HG02678 (cell line): ENCODE data around the gene RUNDC1.
A peak's percentile ranks its signal among the peaks of the same experiment; 100 is the strongest.

Experiments used
- ATAC-seq: cut with Tn5 transposase; IDR thresholded peaks from one replicate; pipeline ENCODE4 v1.9.1; 2021; ENCODE audit warnings: mild to moderate bottlenecking, moderate library complexity; ENCODE audit not compliant: unreplicated experiment

The RUNDC1 gene

DNA sequence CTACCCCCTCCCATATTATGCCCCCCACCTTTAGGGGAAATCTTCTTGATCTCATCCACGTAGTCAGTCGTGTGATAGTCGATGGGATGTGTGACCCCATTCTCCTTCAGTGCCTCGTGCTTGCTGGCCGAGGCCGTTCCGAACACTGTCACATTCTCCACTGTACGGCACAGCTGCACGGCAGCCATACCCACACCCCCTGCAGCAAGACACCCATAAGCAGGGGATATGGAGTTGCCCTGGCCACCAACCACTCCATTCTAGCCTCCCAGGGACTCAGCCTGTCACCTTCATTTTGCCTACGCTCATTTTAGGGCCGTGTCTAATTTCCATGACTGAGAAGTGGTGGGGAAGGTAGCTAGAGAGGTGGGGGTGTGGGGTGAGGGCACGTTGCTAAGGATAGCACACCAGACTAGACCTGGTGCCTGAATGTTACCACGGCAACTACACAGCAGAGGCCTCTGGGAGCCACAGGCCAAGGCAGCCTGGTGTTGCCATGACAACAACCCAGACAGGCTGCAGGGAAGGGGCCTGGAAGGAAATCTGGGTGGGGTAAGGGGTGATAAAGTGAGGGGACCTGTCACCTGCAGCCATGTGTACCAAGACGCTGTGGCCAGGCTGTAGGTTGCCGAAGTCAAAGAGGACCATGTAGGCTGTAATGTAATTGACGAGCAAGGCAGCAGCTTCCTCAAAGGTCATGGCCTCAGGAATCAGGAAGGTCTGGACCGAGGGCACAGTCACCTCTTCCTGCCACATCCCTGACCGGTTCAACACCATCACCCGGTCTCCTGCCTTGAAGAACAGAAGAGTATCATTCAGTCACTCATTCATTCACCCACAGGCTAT lies 37.9 kb downstream of the RUNDC1 start:
- no peak for ATAC-seq

DNA sequence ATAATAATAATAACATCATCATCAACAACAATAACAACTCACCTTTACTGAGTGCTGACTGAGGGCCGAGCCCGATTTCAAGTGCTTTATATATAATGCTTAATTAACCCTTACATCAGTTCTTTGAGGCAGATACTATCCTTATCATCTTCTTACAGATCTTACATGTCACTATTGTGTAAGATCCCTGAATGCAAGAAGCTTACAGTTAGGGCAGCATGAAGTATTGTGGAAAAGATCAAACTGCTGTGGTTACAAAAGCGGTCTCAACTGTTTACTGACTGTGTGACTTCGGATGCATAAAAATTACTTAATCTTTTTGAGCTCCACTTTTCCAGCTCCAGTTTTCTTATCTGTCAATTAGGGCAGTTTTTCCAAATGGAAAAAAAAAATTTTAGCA lies 38.6 kb downstream of the RUNDC1 start:
- ATAC-seq = no peak

DNA sequence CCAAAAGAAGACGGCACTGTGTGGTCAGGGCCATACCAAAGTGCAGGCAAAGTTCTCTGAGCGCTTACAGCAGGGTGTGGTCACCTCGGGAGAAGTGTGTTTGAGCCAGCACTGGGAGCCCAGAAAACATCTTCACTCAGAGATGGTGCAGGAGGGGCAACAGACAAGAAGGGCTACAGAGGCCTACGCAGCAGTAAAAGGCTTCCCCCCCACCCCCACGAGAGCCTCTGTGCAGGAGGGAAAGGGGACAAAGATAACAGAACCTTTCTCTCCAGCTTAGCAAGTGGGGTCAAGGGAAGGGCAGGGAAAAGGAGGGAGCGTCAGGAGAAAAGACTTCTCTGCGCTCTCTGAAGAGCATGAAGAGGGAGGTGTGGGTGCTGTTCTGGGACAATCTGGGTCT lies 39.1 kb downstream of the RUNDC1 start:
- no peak for ATAC-seq

- ATAC-seq = no peak
Measured at GRCh38 chr17:43020030-43020621, 39.8 kb downstream of the RUNDC1 start.

DNA sequence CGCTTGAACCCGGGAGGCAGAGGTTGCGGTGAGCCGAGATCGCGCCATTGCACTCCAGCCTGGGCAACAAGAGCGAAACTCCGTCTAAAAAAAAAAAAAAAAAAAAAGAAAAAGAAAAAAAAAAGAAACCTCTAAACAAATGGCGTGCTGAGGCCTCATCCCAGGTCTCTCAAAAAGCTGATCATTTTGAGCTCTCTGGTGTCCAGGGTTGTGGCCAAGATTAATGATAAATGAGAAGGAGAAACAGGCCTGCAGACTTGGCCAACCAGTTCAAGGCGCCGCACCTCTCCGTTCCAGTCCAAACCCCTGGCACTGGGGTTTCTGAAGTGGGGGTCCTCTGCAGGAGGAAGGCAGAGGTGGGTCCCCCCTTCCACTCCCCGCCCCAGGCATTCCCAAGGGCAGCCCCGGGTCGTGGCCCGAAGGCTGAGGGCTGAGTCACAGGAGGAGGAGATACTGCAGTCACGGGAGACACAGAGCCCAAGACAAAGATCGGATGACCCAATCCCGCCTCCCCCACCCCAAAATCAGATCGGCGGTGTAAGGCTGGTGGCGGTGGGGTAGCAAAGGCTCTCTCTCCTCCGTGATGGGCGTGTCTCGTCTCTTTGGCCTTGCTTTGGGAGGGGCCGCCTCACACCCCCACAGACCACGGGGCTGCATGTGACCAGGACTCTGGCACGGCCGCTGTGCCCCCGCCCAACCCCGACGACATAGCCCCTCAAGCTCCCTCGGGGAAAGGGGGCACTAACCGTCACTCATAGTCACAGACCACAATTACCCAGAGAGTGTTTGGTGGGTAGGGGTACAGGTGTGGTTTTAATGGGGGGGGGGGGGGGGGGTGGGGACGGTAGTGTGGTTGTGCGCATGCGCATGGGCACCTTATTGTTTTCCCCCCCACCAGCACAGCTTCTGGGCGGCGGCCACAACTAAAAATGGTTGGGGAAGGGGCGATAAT lies 40.7 kb downstream of the RUNDC1 start:
- ATAC-seq = no peak

- ATAC-seq = peak; percentile 49
Measured at GRCh38 chr17:43021741-43022512, 41.6 kb downstream of the RUNDC1 start, which contains the start of gene VAT1. Gene VAT1, minus strand, starts transcription at chr17:43022385. Its CDS starts 63 bp downstream, at chr17:43022322.

GRCh38 chr17:43024407-43025289 lies 44.3 kb downstream of the RUNDC1 start, which contains the start of gene RND2:
Gene RND2, plus strand, starts transcription at chr17:43025231. Its CDS starts 117 bp downstream, at chr17:43025348.
- no peak for ATAC-seq

GRCh38 chr17:43025290-43025657 lies 44.9 kb downstream of the RUNDC1 start:
- no peak for ATAC-seq

DNA sequence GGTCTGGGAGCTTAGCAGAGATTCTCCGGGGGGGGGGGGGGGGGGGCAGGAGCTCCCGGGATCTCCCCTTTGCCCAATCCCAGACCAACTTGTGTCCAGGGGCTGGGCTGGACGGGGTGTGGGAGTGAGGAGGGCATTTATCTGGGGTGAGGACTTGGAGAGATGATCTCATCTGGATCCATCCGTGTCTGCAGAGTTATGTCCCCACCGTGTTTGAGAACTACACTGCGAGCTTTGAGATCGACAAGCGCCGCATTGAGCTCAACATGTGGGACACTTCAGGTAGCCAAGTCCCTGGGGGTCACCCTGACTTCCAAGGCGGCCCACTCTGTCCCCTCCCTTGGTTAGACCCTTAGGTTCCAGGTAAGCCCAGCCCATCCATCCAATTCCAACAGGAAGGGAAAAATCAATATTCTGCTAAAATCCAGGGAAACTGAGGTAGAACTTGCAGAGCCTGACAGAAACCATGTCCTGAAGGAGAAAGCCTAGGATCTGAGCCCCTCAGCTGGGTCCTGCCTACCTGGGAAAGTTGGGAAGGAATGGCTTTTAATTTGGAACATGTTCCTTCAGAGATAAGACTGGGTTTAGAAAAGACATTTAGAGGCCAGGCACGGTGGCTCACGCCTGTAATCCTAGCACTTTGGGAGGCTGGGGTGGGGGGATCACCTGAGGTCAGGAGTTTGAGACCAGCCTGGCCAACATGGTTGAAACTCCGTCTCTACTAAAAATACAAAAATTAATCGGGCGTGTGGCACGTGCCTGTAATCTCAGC lies 45.6 kb downstream of the RUNDC1 start:
- no peak for ATAC-seq

DNA sequence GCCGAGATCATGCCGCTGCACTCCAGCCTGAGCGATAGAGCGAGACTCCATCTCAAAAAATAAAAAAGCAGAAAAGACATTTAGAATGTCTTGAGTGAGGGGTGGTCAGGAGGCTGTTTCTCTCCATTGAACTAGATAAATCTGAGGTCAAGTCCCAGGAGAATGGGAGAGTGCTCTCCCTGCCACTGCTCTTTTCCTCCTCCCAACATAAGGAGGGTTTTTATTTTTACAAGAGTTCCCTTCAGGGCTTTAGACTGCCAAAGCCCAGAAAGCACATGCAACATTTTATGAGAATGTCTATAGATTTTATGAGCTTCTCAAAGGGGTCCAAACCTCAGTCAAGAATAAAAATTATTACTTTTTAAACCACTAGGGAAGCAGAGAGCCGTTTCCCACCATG lies 46.2 kb downstream of the RUNDC1 start:
- no peak for ATAC-seq

- no peak for ATAC-seq
Measured at GRCh38 chr17:43027091-43028032, 47.0 kb downstream of the RUNDC1 start.

DNA sequence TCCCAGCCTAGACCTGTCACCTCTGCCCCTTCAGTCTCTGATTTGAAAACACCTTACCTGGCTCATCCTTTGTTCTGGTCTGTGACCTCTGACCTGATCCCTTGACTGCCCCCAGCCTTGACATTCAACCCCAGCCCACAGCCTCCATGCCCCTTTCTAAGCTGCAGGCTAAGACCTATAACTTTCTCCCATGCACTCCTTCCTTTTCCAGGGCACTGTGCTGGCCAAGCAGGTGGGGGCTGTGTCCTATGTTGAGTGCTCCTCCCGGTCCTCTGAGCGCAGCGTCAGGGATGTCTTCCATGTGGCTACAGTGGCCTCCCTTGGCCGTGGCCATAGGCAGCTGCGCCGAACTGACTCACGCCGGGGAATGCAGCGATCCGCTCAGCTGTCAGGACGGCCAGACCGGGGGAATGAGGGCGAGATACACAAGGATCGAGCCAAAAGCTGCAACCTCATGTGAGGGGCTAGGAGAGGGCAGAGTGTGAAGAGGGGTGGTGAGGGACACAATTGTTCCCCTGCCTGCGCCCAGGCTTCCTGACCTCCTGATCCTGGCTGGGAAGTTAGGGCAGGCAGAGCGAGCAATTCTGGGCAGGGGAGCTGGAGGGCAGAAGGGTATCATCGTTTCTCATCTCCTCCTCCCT lies 48.0 kb downstream of the RUNDC1 start:
- ATAC-seq = no peak

- no peak for ATAC-seq
Measured at GRCh38 chr17:43030137-43030767, 49.9 kb downstream of the RUNDC1 start.

DNA sequence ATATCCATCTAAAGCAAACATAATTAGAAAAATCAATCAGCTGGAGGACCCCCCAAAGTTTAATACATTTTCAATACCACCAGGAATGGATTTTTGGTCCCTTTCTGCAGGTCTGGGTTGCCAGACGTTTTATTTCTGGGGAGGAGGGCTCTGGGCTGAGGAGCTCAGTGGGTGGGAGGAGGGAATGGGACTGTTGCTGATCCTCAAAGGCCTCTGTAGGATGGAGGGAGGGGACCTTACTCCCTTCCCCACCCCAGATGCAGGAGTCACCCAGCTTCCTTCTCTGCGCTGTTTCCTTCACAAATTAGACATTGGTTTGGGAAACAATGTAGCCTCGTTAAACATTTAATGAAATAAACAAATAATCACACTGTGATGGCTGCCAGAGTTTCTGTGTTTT lies 51.3 kb downstream of the RUNDC1 start:
- no peak for ATAC-seq

DNA sequence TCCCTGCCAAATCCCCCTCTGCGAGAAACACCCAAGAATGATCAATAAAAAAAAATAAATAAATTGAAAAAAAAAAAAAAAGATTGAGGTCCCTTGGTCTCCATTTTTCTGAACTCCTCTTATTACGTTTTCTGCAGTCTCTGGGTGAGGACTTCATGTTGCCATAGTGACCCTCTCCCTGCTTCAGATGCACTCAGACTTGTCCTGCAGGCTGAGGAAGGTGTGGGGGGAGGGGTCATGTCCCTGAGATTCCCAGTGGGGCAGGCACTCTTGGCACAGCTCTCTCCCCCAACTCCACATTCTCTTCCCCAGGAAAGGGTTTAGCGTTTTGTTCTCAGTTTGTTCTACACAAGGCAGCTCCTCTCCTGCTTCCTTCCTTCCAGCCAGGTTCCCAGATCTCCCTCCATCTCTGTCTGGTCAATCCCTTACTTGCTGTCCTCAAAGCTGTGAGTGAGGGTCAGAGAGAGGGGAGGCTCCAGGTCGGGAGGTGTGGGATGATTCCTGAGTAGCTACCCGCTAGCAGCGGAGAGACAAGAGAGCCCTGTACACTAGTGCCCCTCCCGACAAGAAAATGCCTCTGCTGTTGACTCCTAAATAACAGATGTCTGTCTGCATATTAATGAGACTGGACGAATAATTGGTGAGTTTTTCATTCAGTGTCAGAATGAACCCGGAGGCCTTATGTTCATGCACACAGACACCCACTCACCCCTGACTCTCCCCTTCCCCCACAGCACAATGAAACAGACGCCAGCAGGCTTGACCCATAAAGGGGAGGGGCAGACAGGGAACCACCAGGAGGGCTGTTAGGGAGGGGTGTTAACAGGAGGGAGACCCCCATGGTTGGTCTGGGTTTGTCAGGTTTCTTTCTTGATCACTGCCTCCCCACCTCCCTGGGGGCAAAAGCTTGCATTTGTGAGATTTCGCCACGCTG lies 53.9 kb downstream of the RUNDC1 start:
- ATAC-seq = no peak

DNA sequence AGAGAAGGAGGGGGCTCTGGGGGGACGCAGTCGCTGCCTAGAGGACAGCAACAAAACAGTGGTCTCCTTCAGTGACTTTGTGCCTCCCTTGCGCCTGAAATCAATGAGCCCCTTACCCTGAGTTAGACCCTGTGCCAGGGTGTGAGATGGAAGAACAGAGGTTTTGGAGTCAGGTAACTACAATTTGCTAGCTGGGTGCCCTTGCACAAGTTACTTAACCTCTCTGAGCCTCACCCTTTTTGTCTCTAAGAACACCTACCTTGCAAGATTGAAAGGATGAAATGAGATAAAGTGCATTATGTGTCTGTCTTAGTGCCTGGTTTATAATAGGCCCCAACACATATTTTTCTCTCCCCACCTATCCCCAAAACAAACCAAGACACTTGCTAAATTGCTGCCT lies 54.5 kb downstream of the RUNDC1 start:
- no peak for ATAC-seq
